Activated B cell treated with CpG ODN at 0.5 μM for 24 hours (primary cell): ENCODE data around the gene UST. TPM values are rescaled to one million over a fixed set of nuclear protein-coding genes. Genes with fewer than 3 reads are reported as not detected.
A peak's percentile ranks its signal among the peaks of the same experiment; 100 is the strongest.

ENCODE experiments used
- ATAC-seq: fragments of 200-7000 bp; cut with Tn5 transposase; one replicate; pipeline ENCODE4 v1.10.0; 2021; ENCODE audit warnings: low read depth, mild to moderate bottlenecking, moderate library complexity
- CTCF ChIA-PET: fragments of 350-600 bp; sonication (Branson Sonifier 250); formaldehyde crosslinking; loops from one replicate; lab custom pipeline; 2021; ENCODE audit warnings: antibody characterized with exemption; lab: Charles Lee
- POLR2A ChIA-PET: fragments of 350-600 bp; sonication (Branson Sonifier 250); formaldehyde crosslinking; loops from one replicate; lab custom pipeline; 2021; ENCODE audit warnings: antibody characterized with exemption; lab: Charles Lee
- DNase-seq: peaks from one replicate; pipeline ENCODE4 v3.0.0; 2022
- H3K27ac Mint-ChIP-seq: one replicate; pipeline ENCODE4 v1.8.0; 2020; ENCODE audit warnings: mixed read lengths
- H3K27me3 Mint-ChIP-seq: one replicate; pipeline ENCODE4 v1.8.0; 2021; ENCODE audit warnings: mixed read lengths
- H3K36me3 Mint-ChIP-seq: one replicate; pipeline ENCODE4 v1.8.0; 2021; ENCODE audit warnings: low read depth, mixed read lengths
- H3K4me1 Mint-ChIP-seq: one replicate; pipeline ENCODE4 v1.8.0; 2021; ENCODE audit warnings: mixed read lengths
- H3K4me3 Mint-ChIP-seq: one replicate; pipeline ENCODE4 v1.8.0; 2020; ENCODE audit warnings: mild to moderate bottlenecking, mixed read lengths
- H3K9me3 Mint-ChIP-seq: one replicate; pipeline ENCODE4 v1.8.0; 2020; ENCODE audit warnings: mixed read lengths
- CTCF ChIP-seq: fragments of 200-600 bp; IDR thresholded peaks from one replicate; pipeline ENCODE4 v1.8.0; 2022; ENCODE audit warnings: antibody characterized with exemption, mild to moderate bottlenecking
- intact Hi-C: fragments of 100-400 bp; cut with micrococcal nuclease; formaldehyde crosslinking; loops from one replicate; pipeline ENCODE4 v1.15.1; 2024
- total RNA-seq: library from RNA; stranded (reverse); gene quantifications from 2 replicates; pipeline ENCODE4 v1.2.3, GENCODE V29; 2022

The UST gene
- total RNA-seq, 1 donor from 2014 or later, result 18.1 TPM

- ATAC-seq, result no peak
- Mint-ChIP-seq H3K4me1 (peaks cover 21% of the 10 kb centered on the region), H3K27me3 (no peaks in the 10 kb centered on the region), H3K27ac (no peak overlapping the region), H3K9me3 (no peaks in the 10 kb centered on the region), H3K36me3 (peaks cover 42% of the 10 kb centered on the region), H3K4me3 (no peak overlapping the region)
- TF ChIP-seq CTCF, result no peak
- no peak for DNase-seq
- POLR2A ChIA-PET, result interaction anchor here (0.7 to 1.8 kb wide), 2 partner anchors 19 to 221 kb away, joined by 4 to 8 read pairs; no protein-coding TSS in a partner anchor
- intact Hi-C loops, result no loop called here
- CTCF ChIA-PET, result interaction anchor here (1.5 kb wide), 1 partner anchor 462 kb away, joined by 3 read pairs; no protein-coding TSS in a partner anchor
Measured at GRCh38 chr6:148969603-148970061, 222.8 kb downstream of the UST start.

- intact Hi-C loops, result no loop called here
- Mint-ChIP-seq H3K9me3 (no peaks in the 10 kb centered on the region), H3K4me3 (no peak overlapping the region), H3K4me1 (peaks cover 21% of the 10 kb centered on the region), H3K36me3 (peaks cover 35% of the 10 kb centered on the region), H3K27ac (no peak overlapping the region), H3K27me3 (no peaks in the 10 kb centered on the region)
- DNase-seq (no peak), ATAC-seq (no peak)
- ChIA-PET CTCF (interaction anchor here (1.7 kb wide), 1 partner anchor 394 kb away, joined by 6 read pairs; no protein-coding TSS in a partner anchor), POLR2A (no interaction called here)
- TF ChIP-seq CTCF, result no peak
Measured at GRCh38 chr6:148971031-148971927, 224.4 kb downstream of the UST start.

- intact Hi-C loops, result no loop called here
- TF ChIP-seq CTCF, result no peak
- CTCF ChIA-PET, result interaction anchor here (1.7 kb wide), 1 partner anchor 395 kb away, joined by 6 read pairs; no protein-coding TSS in a partner anchor
- peak; percentile 62 for DNase-seq
- Mint-ChIP-seq H3K4me3 (no peak overlapping the region), H3K9me3 (no peaks in the 10 kb centered on the region), H3K36me3 (peaks cover 27% of the 10 kb centered on the region), H3K4me1 (peaks cover 21% of the 10 kb centered on the region), H3K27ac (peak overlapping the region; percentile 41), H3K27me3 (no peaks in the 10 kb centered on the region)
- peak; percentile 96 for ATAC-seq
- POLR2A ChIA-PET, result interaction anchor here (0.9 to 1.2 kb wide), 2 partner anchors 16 to 213 kb away, joined by 3 to 6 read pairs; no protein-coding TSS in a partner anchor
Measured at GRCh38 chr6:148972481-148972880, 225.7 kb downstream of the UST start.

GRCh38 chr6:148973538-148974208 is 226.8 kb downstream of the UST start:
- Mint-ChIP-seq H3K36me3 (peaks cover 26% of the 10 kb centered on the region), H3K4me1 (peaks cover 21% of the 10 kb centered on the region), H3K27me3 (no peaks in the 10 kb centered on the region), H3K4me3 (no peak overlapping the region), H3K27ac (no peak overlapping the region), H3K9me3 (no peaks in the 10 kb centered on the region)
- ChIA-PET POLR2A (no interaction called here), CTCF (interaction anchor here (1.4 kb wide), 1 partner anchor 396 kb away, joined by 4 read pairs; no protein-coding TSS in a partner anchor)
- DNase-seq, result no peak
- no peak for TF ChIP-seq CTCF
- no peak for ATAC-seq
- intact Hi-C loops, result no loop called here
